ENCODE data around the gene MOBP. TPM values are rescaled to one million over a fixed set of nuclear protein-coding genes. Genes with fewer than 3 reads are reported as not detected.
"Not testable (repeated sequence)": the region's sequence is repeated elsewhere in the genome, so short reads cannot be mapped to it uniquely, and the experiment has no call there.

Gene MOBP
- under 1 TPM in 1 of 3 donors, not detected in 2; under 0.01 TPM for total RNA-seq

DNA sequence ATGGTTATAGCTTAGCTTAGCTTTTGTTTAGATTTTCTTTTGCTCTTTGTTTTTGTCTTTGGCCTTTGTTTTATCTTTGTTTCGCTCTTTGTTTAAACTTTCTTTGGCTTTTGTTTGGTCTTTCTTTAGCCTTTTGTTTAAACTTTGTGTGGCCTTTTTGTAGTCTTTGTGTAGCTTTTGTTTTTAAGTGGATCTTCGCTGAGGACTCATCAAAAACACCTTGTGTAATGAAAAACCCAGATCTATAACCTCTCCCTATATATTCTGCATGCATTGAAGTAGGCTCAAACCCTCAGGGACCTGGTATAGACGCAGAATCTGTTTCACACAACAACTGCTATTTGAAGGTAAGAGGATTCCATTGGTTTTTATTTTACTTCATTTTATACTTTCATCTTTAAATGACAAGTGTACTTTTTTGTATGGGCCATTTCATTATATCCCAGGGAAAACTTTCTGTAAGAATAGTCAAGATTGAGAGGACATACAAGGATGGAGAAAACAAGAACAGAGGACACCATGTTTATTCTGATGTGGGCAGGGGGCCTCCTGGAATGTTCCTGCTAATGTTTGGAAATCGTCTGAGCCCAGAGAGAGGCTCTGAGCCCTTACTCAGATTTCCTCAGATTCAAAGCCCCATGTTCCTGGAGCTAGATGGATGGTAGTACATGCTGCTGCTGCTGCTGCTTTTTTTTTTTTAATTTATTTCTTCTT is at the start of gene MOBP:
Gene MOBP, plus strand, starts transcription at position 287 of the 714 bp plus-strand sequence. CDS start 34,390 bp downstream, outside the sequence.
- TF ChIP-seq CTCF (IDR thresholded peaks at IDR 0.05) = no peak
- no peak for TF ChIP-seq POLR2A (IDR thresholded peaks at IDR 0.05)
- TF ChIP-seq POLR2AphosphoS5 (IDR thresholded peaks at IDR 0.05) = no peak
- Histone ChIP-seq H3K27ac (no peak within 1 kb of the TSS), H3K27me3 (no peaks in the 10 kb centered on the region), H3K4me3 (no peak within 1 kb of the TSS), H3K9me3 (no peaks in the 10 kb centered on the region), H3K36me3 (no peaks in the 10 kb centered on the region), H3K4me1 (no peaks in the 10 kb centered on the region)
- DNase-seq (ENCODE audit: low spot score in 2 of 2) = no peak
- intact Hi-C loops (cut with DNase I; ENCODE audit: low total_unique reads) = no loop called here

DNA sequence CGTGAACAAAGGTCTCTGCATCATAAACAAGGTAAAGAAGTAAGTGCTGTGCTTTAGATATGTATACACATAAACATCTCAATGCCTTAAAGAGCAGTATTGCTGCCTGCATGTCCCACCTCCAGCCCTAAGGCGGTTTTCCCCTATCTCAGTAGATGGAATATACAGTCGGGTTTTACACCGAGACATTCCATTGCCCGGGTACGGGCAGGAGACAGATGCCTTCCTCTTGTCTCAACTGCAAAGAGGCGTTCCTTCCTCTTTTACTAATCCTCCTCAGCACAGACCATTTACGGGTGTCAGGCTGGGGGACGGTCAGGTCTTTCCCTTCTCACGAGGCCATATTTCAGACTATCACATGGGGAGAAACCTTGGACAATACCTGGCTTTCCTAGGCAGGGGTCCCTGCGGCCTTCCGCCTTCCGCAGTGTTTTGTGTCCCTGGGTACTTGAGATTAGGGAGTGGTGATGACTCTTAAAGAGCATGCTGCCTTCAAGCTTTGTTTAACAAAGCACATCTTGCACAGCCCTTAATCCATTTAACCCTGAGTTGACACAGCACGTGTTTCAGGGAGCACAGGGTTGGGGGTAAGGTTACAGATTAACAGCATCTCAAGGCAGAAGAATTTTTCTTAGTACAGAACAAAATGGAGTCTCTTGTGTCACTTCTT is 48.8 kb upstream of the MOBP start:
- intact Hi-C loops (cut with DNase I; ENCODE audit: low total_unique reads); H3K4me1 ChIP-seq; H3K27me3 ChIP-seq; H3K9me3 ChIP-seq; H3K4me3 ChIP-seq; H3K36me3 ChIP-seq; DNase-seq (ENCODE audit: low spot score in 2 of 2); H3K27ac ChIP-seq: not testable (repeated sequence)

DNA sequence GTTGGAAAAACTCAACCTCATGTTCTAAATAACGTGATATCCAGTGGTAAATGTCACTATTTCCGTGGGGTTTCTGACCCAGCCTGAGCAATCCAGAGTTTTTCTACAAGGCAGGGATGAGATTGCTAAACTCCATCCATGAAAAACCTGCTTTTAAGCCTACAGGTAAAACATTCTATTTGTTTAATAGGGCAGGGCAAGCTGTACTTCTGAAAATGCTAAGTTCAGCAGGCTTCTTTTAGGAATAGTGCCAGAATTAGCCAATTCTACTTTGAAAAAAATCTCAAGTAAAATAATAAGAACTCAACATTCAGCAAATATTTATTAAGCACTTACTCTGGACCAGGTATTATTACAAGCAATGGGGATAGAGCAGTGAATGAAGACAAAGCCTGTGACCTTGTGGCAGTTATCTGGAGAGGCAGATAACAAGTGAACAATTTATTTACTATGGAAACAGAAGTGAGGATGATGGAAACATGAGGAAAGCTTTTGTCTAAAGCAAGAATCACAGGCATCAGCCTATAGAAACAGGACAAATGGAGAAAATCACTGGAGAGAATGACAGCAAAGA is 47.7 kb upstream of the MOBP start:
- Histone ChIP-seq H3K9me3 (no peaks in the 10 kb centered on the region), H3K4me1 (no peaks in the 10 kb centered on the region), H3K4me3 (no peak overlapping the region), H3K36me3 (no peaks in the 10 kb centered on the region), H3K27ac (no peak overlapping the region), H3K27me3 (no peaks in the 10 kb centered on the region)
- intact Hi-C loops (cut with DNase I; ENCODE audit: low total_unique reads) = no loop called here
- TF ChIP-seq CTCF (IDR thresholded peaks at IDR 0.05) = no peak
- DNase-seq (ENCODE audit: low spot score in 2 of 2) = no peak

GRCh38 chr3:39420543-39420942 is 46.9 kb upstream of the MOBP start:
- Histone ChIP-seq H3K27ac (no peak overlapping the region), H3K9me3 (no peaks in the 10 kb centered on the region), H3K4me3 (no peak overlapping the region), H3K36me3 (no peaks in the 10 kb centered on the region), H3K4me1 (no peaks in the 10 kb centered on the region), H3K27me3 (no peaks in the 10 kb centered on the region)
- TF ChIP-seq POLR2A (IDR thresholded peaks at IDR 0.05) = no peak
- TF ChIP-seq POLR2AphosphoS5 (IDR thresholded peaks at IDR 0.05) = no peak
- intact Hi-C loops (cut with DNase I; ENCODE audit: low total_unique reads) = no loop called here
- DNase-seq (ENCODE audit: low spot score in 2 of 2) = no peak

DNA sequence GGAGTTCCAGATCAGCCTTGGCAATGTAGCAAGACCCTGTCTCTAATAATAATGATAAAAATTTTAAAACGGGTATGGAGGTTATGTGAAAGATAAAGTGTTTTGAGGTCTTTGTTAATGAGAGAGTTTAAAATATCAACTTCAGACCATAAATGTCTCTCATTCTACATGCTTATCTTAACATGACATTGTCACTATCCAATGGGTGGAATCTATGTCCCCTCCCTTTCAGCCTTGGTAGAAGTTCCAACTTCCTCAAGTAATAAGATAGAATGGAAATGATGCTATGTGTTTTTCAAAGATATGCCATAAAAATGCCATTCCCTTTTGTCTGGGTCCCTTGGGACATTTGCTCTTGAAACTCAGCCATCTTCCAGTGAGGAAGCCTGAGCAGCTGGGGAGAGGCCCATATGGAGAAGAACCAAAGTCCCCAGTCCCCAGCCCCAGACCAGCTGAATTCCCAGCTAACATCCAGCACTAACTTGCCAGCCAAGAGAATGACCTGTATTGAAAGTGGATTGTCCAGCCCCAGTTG is 44.0 kb upstream of the MOBP start:
- Histone ChIP-seq H3K4me1 (no peaks in the 10 kb centered on the region), H3K9me3 (no peaks in the 10 kb centered on the region), H3K4me3 (no peak overlapping the region), H3K27ac (no peak overlapping the region), H3K36me3 (no peaks in the 10 kb centered on the region), H3K27me3 (no peaks in the 10 kb centered on the region)
- intact Hi-C loops (cut with DNase I; ENCODE audit: low total_unique reads) = no loop called here
- DNase-seq (ENCODE audit: low spot score in 2 of 2) = no peak
- TF ChIP-seq POLR2A (IDR thresholded peaks at IDR 0.05) = no peak
- no peak for TF ChIP-seq POLR2AphosphoS5 (IDR thresholded peaks at IDR 0.05)
- TF ChIP-seq CTCF (IDR thresholded peaks at IDR 0.05) = no peak

GRCh38 chr3:39426312-39426711 is 41.2 kb upstream of the MOBP start:
- no peaks in the 10 kb centered on the region for H3K9me3 ChIP-seq
- DNase-seq (ENCODE audit: low spot score in 2 of 2) = no peak
- no peaks in the 10 kb centered on the region for H3K36me3 ChIP-seq
- H3K4me3 ChIP-seq = no peak overlapping the region
- H3K27me3 ChIP-seq = no peaks in the 10 kb centered on the region
- H3K27ac ChIP-seq = no peak overlapping the region
- H3K4me1 ChIP-seq = no peaks in the 10 kb centered on the region
- no peak for TF ChIP-seq POLR2A (IDR thresholded peaks at IDR 0.05)
- no peak for TF ChIP-seq CTCF (IDR thresholded peaks at IDR 0.05)
- TF ChIP-seq POLR2AphosphoS5 (IDR thresholded peaks at IDR 0.05) = no peak
- intact Hi-C loops (cut with DNase I; ENCODE audit: low total_unique reads) = no loop called here
